Peyer's patch (tissue), 4 donors: ENCODE data around the gene ARHGAP24. TPM values are rescaled to one million over a fixed set of nuclear protein-coding genes. Genes with fewer than 3 reads are reported as not detected.

ENCODE experiments used
- DNase-seq, 3 donors: peaks; one replicate each; pipeline ENCODE4 v3.0.0-alpha.2; 2017 to 2019
- H3K27ac ChIP-seq, 4 donors: fragments of 200-600 bp; sonication (generic); one replicate each; pipeline ENCODE4 v1.5.1; 2016 to 2019
- H3K27me3 ChIP-seq, 2 donors: fragments of 200-600 bp; sonication (generic); one replicate each; pipeline ENCODE4 v1.5.1; 2019
- H3K36me3 ChIP-seq, 3 donors: fragments of 200-600 bp; sonication (generic); one replicate each; pipeline ENCODE4 v1.5.1; 2016 to 2019
- H3K4me1 ChIP-seq, 4 donors: fragments of 200-600 bp; sonication (generic); one replicate each; pipeline ENCODE4 v1.5.1; 2016 to 2019
- H3K4me3 ChIP-seq, 4 donors: fragments of 200-600 bp; sonication (generic); 1 replicate in 3 of 4; 2 replicates in 1 of 4; pipeline ENCODE4 v1.5.1; 2016 to 2019; ENCODE audit warnings: mild to moderate bottlenecking in 1 of 4
- H3K9me3 ChIP-seq, 4 donors: fragments of 200-600 bp; sonication (generic); one replicate each; pipeline ENCODE4 v1.5.1; 2016 to 2019; ENCODE audit warnings: mild to moderate bottlenecking in 1 of 4
- POLR2A ChIP-seq, 2 donors: fragments of 450-650 bp; IDR thresholded peaks; one replicate each; pipeline ENCODE4 v1.5.1; 2017; ENCODE audit warnings: antibody characterized with exemption in 2 of 2, mild to moderate bottlenecking in 2 of 2, moderate library complexity in 2 of 2
- total RNA-seq, 4 donors: library from RNA; depleted of rRNA; stranded (reverse); fragments of >200 nt; gene quantifications; one replicate each; pipeline ENCODE4 v1.1.0, GENCODE V29; 2016
- TF ChIP-seq, protein P1 (sequence below), 6 experiments: fragments of 450-650 bp in 4 of 6; fragments of 200-600 bp in 2 of 6; sonication (generic) in 1 of 6; IDR thresholded peaks; one replicate each; pipeline ENCODE4 v1.5.1; 2017 to 2019; ENCODE audit warnings: antibody characterized with exemption in 6 of 6, mild to moderate bottlenecking in 3 of 6, moderate library complexity in 1 of 6

ARHGAP24 gene
- total RNA-seq, 4 donors from 2014 or later: 4.7 to 330 (median 20.0) TPM

DNA sequence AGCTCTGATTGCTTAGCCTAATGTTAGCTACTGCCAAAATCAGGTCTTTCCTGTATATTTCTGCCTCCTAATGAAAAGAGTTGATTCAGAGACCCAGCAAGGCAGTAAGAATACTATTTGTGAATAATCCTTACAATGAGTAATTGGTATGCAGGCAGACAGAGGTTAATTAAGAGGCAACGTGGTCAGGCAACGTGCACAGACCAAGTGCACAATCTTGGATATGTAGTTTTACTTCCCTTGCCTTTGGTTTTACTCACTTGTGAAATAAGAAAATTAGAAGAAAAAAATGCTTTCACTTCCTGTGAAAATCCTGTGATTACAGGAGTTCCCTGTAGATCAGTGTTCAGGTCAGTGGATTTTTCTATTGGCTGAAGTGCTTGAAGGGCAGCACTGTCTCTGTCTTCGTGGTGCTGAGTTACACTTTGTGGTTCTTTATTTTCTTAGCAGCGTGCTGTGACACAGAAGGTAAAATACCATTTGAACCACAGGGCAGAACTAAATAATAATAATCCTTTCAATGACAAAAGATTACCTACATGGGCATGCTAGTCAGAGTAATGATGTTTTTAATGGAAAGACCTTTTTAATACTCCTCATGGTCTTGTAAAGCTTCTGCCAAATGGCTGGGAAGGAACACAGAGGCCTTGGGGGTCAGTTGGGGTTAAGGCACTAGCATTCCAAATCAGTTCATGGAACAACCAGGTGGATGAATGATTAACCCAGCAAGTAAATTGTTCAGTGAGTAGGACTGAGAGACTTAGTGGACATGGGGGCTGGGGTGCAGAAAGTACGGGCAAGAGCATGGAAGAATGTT lies 454.0 kb downstream of the ARHGAP24 start:
- Histone ChIP-seq H3K4me3 (peak overlapping the region in 2 of 4 donors; percentile 5 to 26), H3K36me3 (no peaks in the 10 kb centered on the region), H3K4me1 (peaks cover 0 to 21% (median 8%) of the 10 kb centered on the region in 4 donors), H3K9me3 (no peaks in the 10 kb centered on the region), H3K27me3 (no peaks in the 10 kb centered on the region), H3K27ac (peak overlapping the region in 2 of 4 donors; percentile 13 to 43)
- DNase-seq: no peak
- no peak for TF ChIP-seq POLR2A (IDR thresholded peaks at IDR 0.05)
- TF ChIP-seq, protein P1, sequence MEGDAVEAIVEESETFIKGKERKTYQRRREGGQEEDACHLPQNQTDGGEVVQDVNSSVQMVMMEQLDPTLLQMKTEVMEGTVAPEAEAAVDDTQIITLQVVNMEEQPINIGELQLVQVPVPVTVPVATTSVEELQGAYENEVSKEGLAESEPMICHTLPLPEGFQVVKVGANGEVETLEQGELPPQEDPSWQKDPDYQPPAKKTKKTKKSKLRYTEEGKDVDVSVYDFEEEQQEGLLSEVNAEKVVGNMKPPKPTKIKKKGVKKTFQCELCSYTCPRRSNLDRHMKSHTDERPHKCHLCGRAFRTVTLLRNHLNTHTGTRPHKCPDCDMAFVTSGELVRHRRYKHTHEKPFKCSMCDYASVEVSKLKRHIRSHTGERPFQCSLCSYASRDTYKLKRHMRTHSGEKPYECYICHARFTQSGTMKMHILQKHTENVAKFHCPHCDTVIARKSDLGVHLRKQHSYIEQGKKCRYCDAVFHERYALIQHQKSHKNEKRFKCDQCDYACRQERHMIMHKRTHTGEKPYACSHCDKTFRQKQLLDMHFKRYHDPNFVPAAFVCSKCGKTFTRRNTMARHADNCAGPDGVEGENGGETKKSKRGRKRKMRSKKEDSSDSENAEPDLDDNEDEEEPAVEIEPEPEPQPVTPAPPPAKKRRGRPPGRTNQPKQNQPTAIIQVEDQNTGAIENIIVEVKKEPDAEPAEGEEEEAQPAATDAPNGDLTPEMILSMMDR (IDR thresholded peaks at IDR 0.05): no peak

DNA sequence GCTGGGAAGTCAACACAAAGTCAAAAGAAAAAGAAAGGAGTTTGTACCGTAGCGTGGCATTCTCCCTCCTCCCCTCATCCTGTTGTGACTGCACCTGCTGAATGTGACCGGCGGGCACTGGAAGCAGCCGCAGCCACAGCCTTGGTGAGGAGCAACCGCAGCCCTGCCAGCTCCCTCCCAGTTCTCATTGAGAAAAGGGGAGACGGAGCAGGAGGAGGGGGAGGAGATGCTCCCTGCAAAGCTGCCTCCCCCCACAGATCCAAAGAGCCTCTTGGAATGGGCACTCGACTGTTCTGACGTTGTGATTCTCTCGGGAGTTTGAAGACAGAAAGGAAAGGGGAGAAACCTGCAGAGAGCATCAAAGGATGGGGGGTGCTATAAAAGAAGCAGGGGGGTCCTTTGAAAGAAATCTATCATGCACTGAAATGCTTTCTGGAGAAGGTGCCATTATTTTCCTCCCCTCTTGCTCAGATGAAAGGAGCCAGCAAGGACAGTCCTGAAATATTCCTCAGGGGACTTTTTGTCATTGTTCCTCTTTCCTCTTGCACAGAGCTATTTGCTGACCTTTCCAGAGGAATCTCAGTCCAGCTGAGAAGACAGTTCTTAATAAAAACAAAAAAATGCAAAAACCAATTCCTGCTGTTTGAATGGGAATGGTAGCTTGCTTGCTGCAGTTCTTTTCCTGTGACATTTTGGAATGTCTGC lies 455.2 kb downstream of the ARHGAP24 start:
- Histone ChIP-seq H3K9me3 (no peaks in the 10 kb centered on the region), H3K27me3 (no peaks in the 10 kb centered on the region), H3K36me3 (no peaks in the 10 kb centered on the region), H3K4me3 (peak overlapping the region in 2 of 4 donors; percentile 5 to 26), H3K4me1 (peaks cover 0 to 21% (median 8%) of the 10 kb centered on the region in 4 donors), H3K27ac (peak overlapping the region in 2 of 4 donors; percentile 2 to 43)
- peak in 2 of 3 donors; percentile 53 to 56 for DNase-seq
- TF ChIP-seq POLR2A (IDR thresholded peaks at IDR 0.05): no peak
- TF ChIP-seq, protein P1 (IDR thresholded peaks at IDR 0.05): no peak

DNA sequence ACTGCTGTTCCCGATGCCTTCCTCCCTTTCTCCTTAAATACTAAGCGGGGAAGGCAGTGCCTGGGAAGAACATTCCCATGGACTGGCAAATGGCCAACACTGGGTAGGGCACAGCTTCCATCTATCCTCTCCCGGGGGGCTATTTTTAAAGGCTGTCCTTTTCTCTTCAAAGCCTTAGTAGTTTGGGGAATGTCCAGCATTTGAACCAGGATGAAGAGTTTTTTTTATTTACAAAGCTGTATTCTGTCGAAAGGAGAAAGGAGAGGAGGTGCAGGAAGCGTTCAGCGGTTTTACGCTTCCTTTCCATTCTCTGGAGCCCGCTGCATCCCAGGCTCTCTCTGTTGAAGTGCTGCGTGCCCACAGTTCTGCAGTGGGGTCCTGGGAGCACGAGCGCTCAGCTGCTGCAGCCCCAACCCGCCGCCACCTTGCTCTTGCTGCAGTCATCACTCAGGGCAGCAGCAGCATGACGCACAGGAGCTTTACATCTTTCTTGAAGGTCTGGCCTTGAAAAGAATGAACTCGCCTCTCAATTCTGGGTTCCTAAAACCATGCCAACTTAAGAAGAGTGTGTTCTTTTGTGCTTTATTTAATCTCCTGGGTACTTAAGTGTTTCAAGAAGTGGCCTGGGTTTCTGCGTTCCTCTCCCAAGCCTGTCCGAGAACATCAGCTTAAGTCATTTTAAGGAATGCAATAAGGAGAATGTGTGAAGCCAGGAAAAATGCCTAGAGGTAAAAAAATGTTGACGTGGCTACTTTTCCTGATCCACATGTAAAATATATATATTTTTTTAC lies 457.7 kb downstream of the ARHGAP24 start:
- peak overlapping the region in 2 of 4 donors; percentile 5 to 20 for H3K4me3 ChIP-seq
- H3K4me1 ChIP-seq: peaks cover 0 to 21% (median 8%) of the 10 kb centered on the region in 4 donors
- DNase-seq: no peak
- TF ChIP-seq, protein P1 (IDR thresholded peaks at IDR 0.05): no peak
- TF ChIP-seq POLR2A (IDR thresholded peaks at IDR 0.05): no peak
- no peak overlapping the region for H3K27ac ChIP-seq
- no peaks in the 10 kb centered on the region for H3K9me3 ChIP-seq
- no peaks in the 10 kb centered on the region for H3K27me3 ChIP-seq
- H3K36me3 ChIP-seq: no peaks in the 10 kb centered on the region

DNA sequence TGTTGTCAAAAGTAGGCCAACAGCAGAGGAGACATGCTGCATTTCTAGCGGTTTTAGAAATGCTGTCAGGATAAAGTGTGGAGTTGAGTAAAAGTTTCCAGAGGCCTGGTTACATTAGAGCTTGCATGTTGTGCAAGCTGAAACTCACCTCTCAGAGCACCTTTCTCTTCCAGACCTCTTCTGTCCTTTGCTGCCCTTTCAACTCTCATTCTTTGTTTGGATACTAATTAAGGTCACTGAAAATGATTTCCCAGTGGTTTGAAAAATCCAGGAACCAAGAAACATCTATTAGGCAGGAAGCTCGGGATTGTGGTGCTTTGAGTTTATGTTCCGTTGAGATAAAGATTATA lies 458.3 kb downstream of the ARHGAP24 start:
- Histone ChIP-seq H3K27me3 (no peaks in the 10 kb centered on the region), H3K36me3 (no peaks in the 10 kb centered on the region), H3K9me3 (no peaks in the 10 kb centered on the region), H3K4me1 (peaks cover 0 to 21% (median 7%) of the 10 kb centered on the region in 4 donors), H3K27ac (no peak overlapping the region), H3K4me3 (no peak overlapping the region)
- no peak for DNase-seq
- TF ChIP-seq POLR2A (IDR thresholded peaks at IDR 0.05): no peak

DNA sequence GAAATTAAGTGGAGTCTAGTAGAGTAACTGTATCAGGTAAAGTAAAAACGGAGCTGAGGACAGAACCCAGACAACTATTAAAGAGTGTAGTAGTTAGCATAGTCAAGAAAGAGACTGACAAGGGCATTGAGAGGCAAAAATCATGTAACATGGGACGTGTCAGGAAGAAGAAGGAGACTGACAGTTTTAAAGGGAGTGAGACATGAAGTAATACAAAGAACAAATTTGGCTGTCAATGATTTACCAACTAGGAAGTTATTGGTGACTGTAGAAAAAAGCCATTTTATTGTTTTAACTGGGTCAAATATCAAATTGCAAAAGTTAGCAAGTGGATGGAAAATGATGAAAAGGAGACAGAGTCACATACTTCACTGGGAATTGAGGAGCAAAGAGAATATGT lies 462.6 kb downstream of the ARHGAP24 start:
- no peak for DNase-seq
- Histone ChIP-seq H3K27ac (no peak overlapping the region), H3K36me3 (no peaks in the 10 kb centered on the region), H3K9me3 (no peaks in the 10 kb centered on the region), H3K27me3 (no peaks in the 10 kb centered on the region), H3K4me3 (no peak overlapping the region), H3K4me1 (no peaks in the 10 kb centered on the region)
- TF ChIP-seq POLR2A (IDR thresholded peaks at IDR 0.05): no peak
- TF ChIP-seq, protein P1 (IDR thresholded peaks at IDR 0.05): no peak
